PC-9 (cell line): Measurements from ENCODE around the gene RGS7. TPM values are rescaled to one million over a fixed set of nuclear protein-coding genes. Genes with fewer than 3 reads are reported as not detected.
"Not testable (repeated sequence)": the region's sequence is repeated elsewhere in the genome, so short reads cannot be mapped to it uniquely, and the experiment has no call there.

Experiments used
- BruUV-seq: library from RNA; stranded (reverse); fragments of 400-500 nt; replicated peaks from 2 replicates; lab custom pipeline; 2021; lab: Mats Ljungman, UMichigan
- CTCF ChIA-PET: fragments of 300-600 bp; sonication (Branson Sonifier 250); formaldehyde crosslinking; loops from one replicate; lab custom pipeline; 2022; ENCODE audit warnings: antibody characterized with exemption; lab: Charles Lee
- POLR2A ChIA-PET: fragments of 300-600 bp; sonication (Branson Sonifier 250); formaldehyde crosslinking; loops from one replicate; lab custom pipeline; 2022; ENCODE audit warnings: antibody characterized with exemption; ENCODE audit not compliant: unreplicated experiment; lab: Charles Lee
- DNase-seq, 2 experiments: peaks; one replicate each; pipeline versions ENCODE4 v3.0.0 to v3.0.0-alpha.2; 2015 to 2022; ENCODE audit warnings: mixed read lengths in 1 of 2
- H2AFZ ChIP-seq: fragments of 200-600 bp; sonication (generic); 2 replicates; pipeline ENCODE4 v1.8.1; 2017; ENCODE audit warnings: antibody characterized with exemption
- H3F3A ChIP-seq: fragments of 200-600 bp; sonication (generic); 2 replicates; pipeline ENCODE4 v1.8.1; 2017; ENCODE audit warnings: antibody characterized with exemption, mild to moderate bottlenecking, low read depth; ENCODE audit not compliant: insufficient read depth
- H3K27ac ChIP-seq: fragments of 200-600 bp; sonication (generic); 2 replicates; pipeline ENCODE4 v1.6.1; 2016; ENCODE audit warnings: mixed run types
- H3K27me3 ChIP-seq: fragments of 200-600 bp; sonication (generic); 2 replicates; pipeline ENCODE4 v1.6.1; 2016; ENCODE audit warnings: low read depth, mixed run types; ENCODE audit not compliant: insufficient read depth
- H3K36me3 ChIP-seq: fragments of 200-600 bp; sonication (generic); 2 replicates; pipeline ENCODE4 v1.6.1; 2016; ENCODE audit warnings: low read depth, mixed run types
- H3K4me1 ChIP-seq: fragments of 200-600 bp; sonication (generic); replicated peaks from 2 replicates; pipeline ENCODE4 v1.6.1; 2016; ENCODE audit warnings: mixed run types; ENCODE audit not compliant: insufficient read depth
- H3K4me2 ChIP-seq: fragments of 200-600 bp; sonication (generic); 2 replicates; pipeline ENCODE4 v1.6.1; 2017; ENCODE audit warnings: mixed run types
- H3K4me3 ChIP-seq: fragments of 200-600 bp; sonication (generic); 2 replicates; pipeline ENCODE4 v1.6.1; 2016; ENCODE audit warnings: mixed run types
- H3K79me2 ChIP-seq: fragments of 200-600 bp; sonication (generic); 2 replicates; pipeline ENCODE4 v1.6.1; 2017; ENCODE audit warnings: low read depth, mixed run types
- H3K9me2 ChIP-seq: fragments of 200-600 bp; sonication (generic); 2 replicates; pipeline ENCODE4 v1.8.1; 2017; ENCODE audit warnings: mild to moderate bottlenecking; ENCODE audit not compliant: insufficient read depth
- H3K9me3 ChIP-seq: fragments of 200-600 bp; sonication (generic); 2 replicates; pipeline ENCODE4 v1.8.1; 2016; ENCODE audit warnings: low read depth; ENCODE audit not compliant: insufficient read depth
- H4K20me1 ChIP-seq: fragments of 200-600 bp; sonication (generic); 2 replicates; pipeline ENCODE4 v1.8.1; 2017; ENCODE audit not compliant: insufficient read depth
- EZH2 ChIP-seq: fragments of 200-600 bp; sonication (generic); IDR thresholded peaks from 2 replicates; pipeline ENCODE4 v1.8.0; 2017; ENCODE audit warnings: antibody characterized with exemption, low read depth
- intact Hi-C: fragments of 100-400 bp; cut with micrococcal nuclease; formaldehyde crosslinking; loops from one replicate; pipeline ENCODE4 v1.10.0; 2022; ENCODE audit not compliant: unreplicated experiment
- total RNA-seq: library from RNA; stranded (reverse); gene quantifications from 2 replicates; pipeline ENCODE4 v1.2.3, GENCODE V29; 2021
- TF ChIP-seq, protein P1 (sequence below): fragments of 200-600 bp; sonication (generic); conservative IDR thresholded peaks from 2 replicates; pipeline ENCODE4 v1.6.1; 2017; ENCODE audit warnings: mixed run types, antibody characterized with exemption, mild to moderate bottlenecking, moderate library complexity

Gene RGS7
- total RNA-seq, 1 experiment from 2014 or later, result 5.8 TPM

DNA sequence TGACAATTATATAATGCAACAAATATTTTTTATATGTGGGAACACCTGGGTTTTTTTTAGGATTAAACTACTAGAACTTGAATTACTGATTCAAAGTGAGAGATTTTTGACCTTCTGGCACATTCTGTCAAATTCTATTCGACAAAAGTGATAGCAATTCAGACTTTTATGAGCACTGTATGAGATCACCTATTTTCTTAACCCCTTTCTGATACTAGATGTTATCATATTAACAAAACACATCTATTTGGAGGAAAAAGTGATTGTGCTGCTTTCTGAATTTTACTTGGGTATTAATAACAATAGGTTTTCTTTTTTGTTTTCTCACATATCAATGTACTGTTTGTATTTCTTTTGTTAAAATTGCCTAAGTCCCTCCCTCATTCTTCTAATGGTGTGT is 570.1 kb downstream of the RGS7 start:
- intact Hi-C loops, result loop anchor here (10.0 kb wide), 1 partner anchor 918 kb away; no protein-coding TSS in a partner anchor
- Histone ChIP-seq H3F3A (peaks cover 9% of the 10 kb centered on the region), H4K20me1 (no peaks in the 10 kb centered on the region), H3K79me2 (no peaks in the 10 kb centered on the region), H2AFZ (no peak overlapping the region), H3K9me2 (no peaks in the 10 kb centered on the region), H3K27me3 (no peaks in the 10 kb centered on the region), H3K9me3 (no peaks in the 10 kb centered on the region), H3K27ac (no peak overlapping the region), H3K4me2 (no peak overlapping the region), H3K4me3 (no peak overlapping the region), H3K36me3 (no peaks in the 10 kb centered on the region), H3K4me1 (peaks cover 16% of the 10 kb centered on the region; the same call in 1 of the 2 replicates)
- DNase-seq, result no peak
- POLR2A ChIA-PET, result no interaction called here
- BruUV-seq, result no TSS peak
- CTCF ChIA-PET, result no interaction called here
- TF ChIP-seq EZH2, result no peak
- TF ChIP-seq, protein P1, sequence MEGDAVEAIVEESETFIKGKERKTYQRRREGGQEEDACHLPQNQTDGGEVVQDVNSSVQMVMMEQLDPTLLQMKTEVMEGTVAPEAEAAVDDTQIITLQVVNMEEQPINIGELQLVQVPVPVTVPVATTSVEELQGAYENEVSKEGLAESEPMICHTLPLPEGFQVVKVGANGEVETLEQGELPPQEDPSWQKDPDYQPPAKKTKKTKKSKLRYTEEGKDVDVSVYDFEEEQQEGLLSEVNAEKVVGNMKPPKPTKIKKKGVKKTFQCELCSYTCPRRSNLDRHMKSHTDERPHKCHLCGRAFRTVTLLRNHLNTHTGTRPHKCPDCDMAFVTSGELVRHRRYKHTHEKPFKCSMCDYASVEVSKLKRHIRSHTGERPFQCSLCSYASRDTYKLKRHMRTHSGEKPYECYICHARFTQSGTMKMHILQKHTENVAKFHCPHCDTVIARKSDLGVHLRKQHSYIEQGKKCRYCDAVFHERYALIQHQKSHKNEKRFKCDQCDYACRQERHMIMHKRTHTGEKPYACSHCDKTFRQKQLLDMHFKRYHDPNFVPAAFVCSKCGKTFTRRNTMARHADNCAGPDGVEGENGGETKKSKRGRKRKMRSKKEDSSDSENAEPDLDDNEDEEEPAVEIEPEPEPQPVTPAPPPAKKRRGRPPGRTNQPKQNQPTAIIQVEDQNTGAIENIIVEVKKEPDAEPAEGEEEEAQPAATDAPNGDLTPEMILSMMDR, result no peak

DNA sequence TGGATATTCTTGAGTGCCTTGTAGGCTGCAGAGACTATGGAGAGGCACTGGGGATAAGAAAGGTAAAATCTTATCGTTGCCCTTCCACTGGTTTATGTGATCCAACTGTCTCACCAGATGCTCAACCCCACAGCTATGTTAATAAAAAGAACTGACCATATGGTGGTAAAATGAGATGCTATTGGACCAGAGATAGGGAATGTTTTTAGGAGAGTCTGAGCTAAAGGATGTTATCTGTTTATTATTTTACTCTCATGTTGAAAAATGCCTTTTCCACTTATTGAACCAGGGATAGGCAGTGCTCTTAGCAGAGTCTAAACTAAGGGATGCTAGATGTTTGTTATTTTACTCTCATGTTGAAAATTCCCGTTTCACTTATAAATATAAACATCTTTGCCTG is 572.2 kb downstream of the RGS7 start:
- no peak for DNase-seq
- no peak overlapping the region for H3K27ac ChIP-seq
- no peak overlapping the region for H2AFZ ChIP-seq
- peaks cover 16% of the 10 kb centered on the region; the same call in 1 of the 2 replicates for H3K4me1 ChIP-seq
- peaks cover 9% of the 10 kb centered on the region for H3F3A ChIP-seq
- POLR2A ChIA-PET, result no interaction called here
- no peak overlapping the region for H3K4me3 ChIP-seq
- no peaks in the 10 kb centered on the region for H3K9me2 ChIP-seq
- H3K9me3 ChIP-seq, result no peaks in the 10 kb centered on the region
- H4K20me1 ChIP-seq, result no peaks in the 10 kb centered on the region
- CTCF ChIA-PET, result interaction anchor here (1.1 kb wide), 1 partner anchor 701 kb away, joined by 8 read pairs; no protein-coding TSS in a partner anchor
- no TSS peak for BruUV-seq
- no peaks in the 10 kb centered on the region for H3K79me2 ChIP-seq
- TF ChIP-seq, protein P1, result no peak
- TF ChIP-seq EZH2, result no peak
- no peaks in the 10 kb centered on the region for H3K27me3 ChIP-seq
- no peak overlapping the region for H3K4me2 ChIP-seq
- H3K36me3 ChIP-seq, result no peaks in the 10 kb centered on the region
- intact Hi-C loops, result loop anchor here (10.0 kb wide), 1 partner anchor 920 kb away; no protein-coding TSS in a partner anchor

DNA sequence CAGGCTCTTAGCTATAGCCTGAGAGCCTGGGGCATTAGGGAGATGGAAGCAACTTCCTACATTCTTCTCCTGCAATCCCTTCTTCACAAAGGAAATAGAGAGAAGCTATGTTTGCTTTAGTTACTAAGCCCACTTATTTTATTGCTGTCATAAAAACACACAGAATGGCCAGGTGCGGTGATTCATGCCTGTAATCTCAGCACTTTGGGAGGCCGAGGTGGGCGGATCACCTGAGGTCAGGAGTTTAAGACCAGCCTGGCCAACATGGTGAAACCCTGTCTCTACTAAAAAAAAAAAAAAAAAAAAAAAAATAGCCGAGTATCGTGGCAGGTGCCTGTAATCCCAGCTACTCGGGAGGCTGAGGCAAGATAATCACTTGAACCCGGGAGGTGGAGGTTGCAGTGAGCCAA is 573.3 kb downstream of the RGS7 start:
- POLR2A ChIA-PET, result interaction anchor here (0.6 to 1.0 kb wide), 6 partner anchors 8 to 725 kb away, joined by 5 to 15 read pairs (median 6); no protein-coding TSS in a partner anchor
- not testable (repeated sequence) for H3K27me3 ChIP-seq, H3F3A ChIP-seq, H3K9me2 ChIP-seq, H4K20me1 ChIP-seq, H3K9me3 ChIP-seq, H3K36me3 ChIP-seq, BruUV-seq, H3K79me2 ChIP-seq
- intact Hi-C loops, result loop anchor here (1.0 to 10.0 kb wide), 4 partner anchors 14 to 921 kb away; no protein-coding TSS in a partner anchor
- DNase-seq, result peak; percentile 79 to 94
- Histone ChIP-seq H2AFZ (peak overlapping the region; percentile 61; the same call in 1 of the 2 replicates), H3K27ac (peak overlapping the region; percentile 83), H3K4me2 (peak overlapping the region; percentile 60), H3K4me3 (peak overlapping the region; percentile 41; the same call in 1 of the 2 replicates), H3K4me1 (peaks cover 16% of the 10 kb centered on the region; the same call in 1 of the 2 replicates)
- CTCF ChIA-PET, result interaction anchor here (0.7 to 1.1 kb wide), 3 partner anchors 8 to 702 kb away, joined by 3 to 8 read pairs (median 4); no protein-coding TSS in a partner anchor
